C1 segment of cervical spinal cord (tissue), 14 donors: ENCODE data around the gene CTNNA3.
"Not testable (repeated sequence)": the region's sequence is repeated elsewhere in the genome, so short reads cannot be mapped to it uniquely, and the experiment has no call there.

Experiments used
- DNase-seq, 14 donors: peaks; one replicate each; lab custom pipeline; 2025; lab: John Stamatoyannopoulos, UW

The CTNNA3 gene

GRCh38 chr10:67257018-67257417 is 439.0 kb downstream of the CTNNA3 start:
- no peak for DNase-seq

GRCh38 chr10:67250686-67251085 is 445.3 kb downstream of the CTNNA3 start:
- DNase-seq: no peak

GRCh38 chr10:67246066-67246555 is 449.9 kb downstream of the CTNNA3 start:
- DNase-seq: no peak

GRCh38 chr10:67242528-67242927 is 453.5 kb downstream of the CTNNA3 start:
- DNase-seq: no peak

DNA sequence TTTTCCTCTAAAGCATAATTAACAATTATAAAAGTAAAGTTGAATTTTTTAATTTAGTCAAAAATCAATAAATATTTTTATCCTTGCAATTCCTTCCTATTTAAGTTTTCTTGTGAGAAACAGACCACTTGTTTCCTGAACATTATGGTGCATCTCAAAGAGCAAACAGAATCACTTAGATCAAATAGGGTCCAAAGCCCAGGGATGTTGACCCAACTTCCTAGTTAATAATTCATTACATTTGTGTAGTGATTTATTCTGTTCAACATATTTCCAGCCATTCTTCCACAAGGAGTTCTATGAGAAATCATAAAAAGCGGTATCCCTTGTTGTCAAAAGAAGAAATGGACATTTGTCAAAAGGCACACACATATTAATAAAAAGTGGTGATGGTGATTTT is 454.5 kb downstream of the CTNNA3 start:
- DNase-seq: no peak

DNA sequence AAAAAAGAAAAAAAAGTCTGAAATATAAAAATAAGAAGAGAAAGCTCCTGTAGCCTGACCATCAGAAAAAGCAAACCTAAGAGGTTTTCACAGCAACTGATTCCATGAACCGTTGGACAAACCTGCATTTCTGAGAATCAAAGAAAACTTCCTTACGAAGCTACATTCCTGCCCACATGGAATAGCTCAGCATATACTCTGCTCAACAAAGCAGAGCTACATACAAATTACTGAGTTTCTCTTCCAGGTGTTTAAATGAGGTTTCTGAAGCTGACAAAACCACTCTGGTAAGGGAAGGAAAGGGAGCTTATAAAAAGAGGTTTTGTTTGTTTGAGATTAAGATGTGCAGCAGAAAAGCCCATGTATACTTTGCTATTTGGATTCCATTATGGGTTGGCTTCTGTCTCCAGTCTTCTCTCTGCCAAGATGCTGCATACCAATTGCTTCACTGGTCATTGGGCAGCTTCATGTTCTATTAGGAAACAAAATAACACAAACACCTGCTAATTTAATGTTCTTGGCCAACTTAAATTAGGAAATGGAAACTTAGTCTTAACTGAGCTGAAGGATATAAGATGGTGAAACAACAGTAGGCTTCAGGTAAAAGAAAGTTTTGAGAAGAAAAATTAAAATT is 456.0 kb downstream of the CTNNA3 start:
- DNase-seq: no peak

DNA sequence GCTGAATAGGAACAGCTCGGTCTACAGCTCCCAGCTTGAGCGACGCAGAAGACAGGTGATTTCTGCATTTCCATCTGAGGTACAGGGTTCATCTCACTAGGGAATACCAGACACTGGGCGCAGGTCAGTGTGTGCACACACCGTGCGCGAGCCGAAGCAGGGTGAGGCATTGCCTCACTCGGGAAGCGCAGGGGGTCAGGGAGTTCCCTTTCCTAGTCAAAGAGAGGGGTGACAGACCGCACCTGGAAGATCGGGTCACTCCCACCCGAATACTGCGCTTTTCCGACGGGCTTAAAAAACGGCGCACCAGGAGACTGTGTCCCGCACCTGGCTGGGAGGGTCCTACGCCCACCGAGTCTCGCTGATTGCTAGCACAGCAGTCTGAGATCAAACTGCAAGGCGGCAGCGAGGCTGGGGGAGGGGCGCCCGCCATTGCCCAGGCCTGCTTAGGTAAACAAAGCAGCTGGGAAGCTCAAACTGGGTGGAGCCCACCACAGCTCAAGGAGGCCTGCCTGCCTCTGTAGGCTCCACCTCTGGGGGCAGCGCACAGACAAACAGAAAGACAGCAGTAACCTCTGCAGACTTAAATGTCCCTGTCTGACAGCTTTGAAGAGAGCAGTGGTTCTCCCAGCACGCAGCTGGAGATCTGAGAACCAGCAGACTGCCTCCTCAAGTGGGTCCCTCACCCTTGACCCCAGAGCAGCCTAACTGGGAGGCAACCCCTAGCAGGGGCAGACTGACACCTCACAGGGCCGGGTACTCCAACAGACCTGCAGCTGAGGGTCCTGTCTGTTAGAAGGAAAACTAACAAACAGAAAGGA is 465.1 kb downstream of the CTNNA3 start:
- DNase-seq: not testable (repeated sequence)

DNA sequence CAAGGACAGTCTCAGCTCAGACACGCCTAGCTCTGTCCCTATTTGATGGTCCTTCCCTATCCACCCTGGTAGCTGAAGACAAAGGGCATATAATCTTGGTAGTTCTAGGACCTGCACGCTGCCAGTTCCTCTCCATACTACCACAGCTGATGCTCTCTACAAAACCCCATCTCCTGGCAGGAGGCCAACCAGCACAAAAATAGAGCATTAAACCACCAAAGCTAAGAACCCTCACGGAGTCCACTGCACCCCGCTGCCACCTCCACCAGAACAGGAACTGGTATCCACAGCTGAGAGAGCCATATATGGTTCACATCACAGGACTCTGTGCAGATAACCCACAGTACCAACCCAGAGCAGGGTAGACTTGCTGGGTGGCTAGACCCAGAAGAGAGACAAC is 470.8 kb downstream of the CTNNA3 start:
- DNase-seq: no peak

GRCh38 chr10:67224553-67224952 is 471.4 kb downstream of the CTNNA3 start:
- no peak for DNase-seq

GRCh38 chr10:67222934-67223333 is 473.1 kb downstream of the CTNNA3 start:
- no peak for DNase-seq

GRCh38 chr10:67221939-67222494 is 474.0 kb downstream of the CTNNA3 start:
- no peak for DNase-seq

DNA sequence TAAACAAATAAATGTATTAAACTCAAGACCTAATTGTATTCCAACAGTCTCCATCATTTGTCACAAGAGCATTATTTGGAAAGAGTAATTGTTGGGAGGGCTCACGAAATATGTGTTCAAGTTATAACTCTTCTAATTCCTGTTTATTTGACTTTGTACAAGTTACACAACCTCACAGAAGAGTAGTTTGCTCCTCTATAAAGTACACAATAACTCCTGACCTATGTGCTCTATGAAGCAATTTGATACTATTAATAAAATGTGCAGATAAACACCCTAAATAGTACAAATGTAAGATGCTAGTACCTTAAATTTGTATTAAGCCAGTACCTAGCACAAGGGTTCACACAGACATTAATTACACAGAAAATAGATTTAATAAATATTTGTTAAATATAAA is 484.3 kb downstream of the CTNNA3 start:
- no peak for DNase-seq

DNA sequence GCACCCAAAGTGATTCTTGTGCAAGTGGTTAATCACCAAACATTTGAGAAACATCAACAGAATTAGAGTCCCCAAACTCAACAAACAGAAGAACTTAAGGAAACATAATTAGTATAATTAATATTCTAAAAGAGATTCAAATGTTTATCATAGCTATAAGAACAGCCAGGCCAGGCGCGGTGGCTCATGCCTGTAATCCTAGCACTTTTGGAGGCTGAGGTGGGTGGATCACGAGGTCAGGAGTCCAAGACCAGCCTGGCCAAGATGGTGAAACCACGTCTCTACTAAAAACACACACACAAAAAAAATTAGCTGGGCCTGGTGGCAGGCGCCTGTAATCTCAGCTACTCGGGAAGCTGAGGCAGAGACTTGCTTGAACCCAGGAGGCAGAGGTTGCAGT is 488.1 kb downstream of the CTNNA3 start:
- DNase-seq: not testable (repeated sequence)

DNA sequence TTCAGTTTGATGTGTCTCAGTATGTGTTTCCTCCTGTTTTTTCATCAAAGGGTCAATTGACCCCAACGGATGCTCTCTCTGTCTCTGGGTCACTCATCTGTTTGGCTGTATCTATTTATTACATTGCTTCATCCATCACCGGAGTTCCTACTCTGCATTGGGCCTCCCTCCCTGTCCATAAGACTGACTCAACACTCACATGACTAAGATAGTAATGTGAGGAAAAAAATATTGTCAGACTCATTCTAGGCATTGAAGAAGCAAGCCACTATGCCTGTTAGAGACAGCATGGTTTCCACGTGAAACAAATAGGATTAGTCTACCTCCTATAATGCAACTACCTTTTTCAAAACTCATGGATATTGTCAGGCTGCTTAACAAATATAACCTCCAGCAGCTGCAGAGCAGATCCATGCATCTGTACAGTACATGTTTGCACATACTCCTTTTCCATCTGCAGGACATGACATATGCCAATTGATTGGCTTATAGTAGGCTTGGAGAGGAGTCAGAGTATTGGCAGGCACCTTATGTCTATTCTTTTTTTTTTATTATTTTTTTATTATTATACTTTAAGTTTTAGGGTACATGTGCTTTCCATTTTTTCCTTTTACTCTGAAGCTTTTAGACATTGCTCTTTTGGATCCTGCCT is 495.0 kb downstream of the CTNNA3 start:
- no peak for DNase-seq

DNA sequence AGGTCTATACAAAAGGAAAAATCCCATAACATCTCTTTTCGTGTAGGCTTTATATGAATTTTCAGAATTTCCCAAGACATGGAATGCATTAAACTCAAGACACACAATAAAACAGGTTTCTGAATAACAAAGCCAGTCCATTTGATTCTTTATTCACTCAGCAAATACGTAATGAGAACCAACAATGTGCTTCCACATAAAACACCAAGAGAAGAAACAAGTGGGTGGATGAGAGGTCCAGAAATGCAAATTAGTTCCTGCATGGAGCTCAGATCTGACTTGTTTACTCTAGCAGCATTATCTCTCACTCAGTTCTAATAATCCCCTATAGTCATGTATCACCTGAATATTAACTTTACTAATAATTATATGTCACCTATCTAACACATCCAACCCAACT is 520.6 kb downstream of the CTNNA3 start:
- no peak for DNase-seq

DNA sequence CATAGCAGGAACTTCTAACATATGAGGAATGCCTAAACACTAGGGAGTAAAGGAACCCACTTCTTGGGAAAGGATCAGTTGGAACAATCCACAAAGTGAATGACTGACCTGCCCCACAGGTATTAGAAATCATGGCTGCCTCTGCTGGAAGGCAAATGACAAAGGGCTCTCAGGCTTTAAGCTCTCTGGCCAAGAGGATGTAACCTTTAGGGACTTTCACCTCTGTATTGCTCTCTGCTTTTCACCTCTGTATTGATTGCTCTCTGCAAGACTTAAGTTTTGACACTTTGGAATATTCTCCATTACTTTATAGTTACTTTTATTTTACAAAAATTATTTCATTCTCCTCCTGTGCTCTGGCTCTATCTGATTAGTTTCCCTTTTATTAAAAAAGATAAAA is 522.2 kb downstream of the CTNNA3 start:
- no peak for DNase-seq

- no peak for DNase-seq
These were observed 524.0 kb downstream of the CTNNA3 start for GRCh38 chr10:67171970-67172369.

- no peak for DNase-seq
These were observed 539.8 kb downstream of the CTNNA3 start for GRCh38 chr10:67156239-67156638.

- no peak for DNase-seq
These were observed 544.5 kb downstream of the CTNNA3 start for GRCh38 chr10:67151471-67151870.

DNA sequence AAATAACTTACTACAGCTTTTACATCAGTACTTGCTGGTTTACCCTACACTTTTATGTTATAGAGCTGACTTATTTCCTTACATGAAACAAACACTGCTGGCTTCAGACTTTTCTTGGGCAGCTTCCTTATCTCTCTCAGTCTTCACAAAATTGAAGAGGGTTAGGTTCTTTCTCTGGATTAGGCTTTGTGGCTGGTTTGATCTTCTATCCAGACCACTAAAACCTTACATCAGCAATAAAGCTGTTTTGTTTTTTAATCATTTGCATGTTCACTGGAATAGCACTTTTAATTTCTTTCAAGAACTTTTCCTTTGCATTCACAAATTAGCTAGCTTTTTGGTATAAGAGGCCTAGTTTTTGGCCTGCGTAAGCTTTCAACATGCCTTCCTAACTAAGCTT is 551.5 kb downstream of the CTNNA3 start:
- DNase-seq: no peak

- no peak for DNase-seq
These were observed 554.7 kb downstream of the CTNNA3 start for GRCh38 chr10:67141300-67141699.

DNA sequence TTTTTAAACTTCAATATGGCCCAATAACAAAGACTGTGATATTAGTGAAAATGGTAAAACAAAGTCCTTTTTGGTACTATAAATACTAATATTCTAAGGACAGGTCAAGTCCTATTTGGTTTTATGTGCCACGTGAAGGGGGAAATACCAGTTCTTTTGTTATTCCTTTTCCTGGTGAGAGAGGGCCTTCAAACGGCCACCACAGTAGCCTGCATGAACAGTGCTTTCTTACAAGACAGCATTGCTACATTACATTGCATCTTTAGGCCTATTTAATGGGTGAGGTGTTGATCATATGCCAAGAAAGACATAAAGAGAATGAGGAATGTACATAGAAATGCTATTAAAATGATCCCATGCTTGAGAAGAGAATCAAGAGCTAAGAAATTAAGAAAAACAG is 555.4 kb downstream of the CTNNA3 start:
- no peak for DNase-seq
